HG03520 (cell line): Measurements from ENCODE around the gene TFF1.

ENCODE experiments used
- ATAC-seq: cut with Tn5 transposase; IDR thresholded peaks from one replicate; pipeline ENCODE4 v1.9.1; 2021; ENCODE audit warnings: mild to moderate bottlenecking, moderate library complexity; ENCODE audit not compliant: unreplicated experiment

Gene TFF1

DNA sequence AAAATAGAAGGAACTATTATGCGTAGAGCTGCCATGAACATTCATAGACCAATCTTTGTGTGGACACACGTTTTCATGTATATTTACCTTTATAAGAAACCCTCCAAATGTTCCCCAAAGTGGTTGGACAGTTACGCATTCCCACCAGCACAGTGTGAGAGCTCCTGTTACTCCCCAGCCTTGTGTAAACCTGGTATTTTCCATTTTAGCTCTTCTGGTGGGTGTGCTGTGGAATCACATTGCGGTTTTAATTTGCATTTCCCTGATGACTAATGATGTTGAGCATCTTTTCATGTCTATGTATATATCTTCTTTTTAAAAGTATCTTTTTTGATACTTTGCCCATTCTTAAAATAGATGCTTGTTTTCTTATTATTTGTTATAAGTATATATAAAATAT lies 34.2 kb upstream of the TFF1 start:
- no peak for ATAC-seq

DNA sequence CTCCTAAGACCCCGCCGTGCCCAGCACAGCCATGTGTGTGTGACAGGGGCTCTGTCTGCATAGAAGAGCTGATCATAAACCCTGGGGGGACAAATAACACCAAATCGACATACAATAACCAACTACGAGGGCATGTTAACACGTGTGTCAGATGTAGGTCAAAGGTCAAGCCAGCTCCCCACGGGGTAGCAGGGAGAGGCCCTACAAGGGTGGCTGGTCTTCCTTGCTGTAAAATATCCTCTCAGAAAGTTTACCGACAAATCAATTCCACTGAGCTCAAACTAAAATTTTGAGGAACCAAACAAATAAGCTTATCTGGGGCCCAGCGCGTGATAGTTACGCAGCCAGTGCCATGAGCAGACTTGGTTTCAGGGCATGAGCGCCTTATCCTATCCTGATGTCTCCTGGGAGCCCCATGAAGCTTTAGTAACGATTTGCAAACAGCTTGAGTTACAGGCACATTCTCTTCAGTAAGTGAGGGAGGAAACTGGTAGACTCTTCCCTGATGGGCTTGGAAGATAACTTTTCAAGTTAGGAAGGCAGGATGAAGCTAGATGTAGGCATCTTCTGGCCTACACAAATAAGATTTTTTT lies 32.2 kb upstream of the TFF1 start:
- ATAC-seq = no peak

DNA sequence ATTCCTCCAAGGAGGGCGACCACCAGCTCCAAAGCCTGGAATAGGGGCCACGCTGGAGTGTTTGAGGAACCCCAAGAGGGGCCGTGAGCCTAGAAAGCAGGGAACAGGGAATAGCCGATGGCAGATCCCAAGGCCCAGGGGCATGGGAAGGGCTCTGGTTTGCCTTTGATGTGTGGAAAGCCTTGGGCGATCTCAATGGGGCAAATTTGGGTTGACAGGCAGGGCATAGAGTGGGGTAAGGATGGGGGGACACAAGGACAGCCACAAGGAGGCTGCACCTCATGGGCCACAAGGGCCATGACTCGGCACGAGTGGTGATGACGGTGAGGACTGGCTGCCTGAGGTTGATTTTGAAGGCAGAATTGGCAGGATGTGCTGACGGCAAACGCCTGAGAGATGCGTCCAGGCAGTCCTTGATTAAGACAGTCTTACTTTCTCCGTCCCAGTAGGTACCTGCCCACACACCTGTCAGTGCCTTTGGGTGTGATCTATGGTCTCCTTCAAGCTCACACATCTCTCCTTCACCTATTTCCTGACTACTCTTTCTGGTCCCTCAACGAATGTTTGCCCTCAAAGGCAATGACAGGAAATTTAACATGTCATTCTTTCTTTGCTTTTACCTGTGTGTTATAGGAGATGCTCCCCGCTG lies 31.5 kb upstream of the TFF1 start:
- ATAC-seq = no peak

DNA sequence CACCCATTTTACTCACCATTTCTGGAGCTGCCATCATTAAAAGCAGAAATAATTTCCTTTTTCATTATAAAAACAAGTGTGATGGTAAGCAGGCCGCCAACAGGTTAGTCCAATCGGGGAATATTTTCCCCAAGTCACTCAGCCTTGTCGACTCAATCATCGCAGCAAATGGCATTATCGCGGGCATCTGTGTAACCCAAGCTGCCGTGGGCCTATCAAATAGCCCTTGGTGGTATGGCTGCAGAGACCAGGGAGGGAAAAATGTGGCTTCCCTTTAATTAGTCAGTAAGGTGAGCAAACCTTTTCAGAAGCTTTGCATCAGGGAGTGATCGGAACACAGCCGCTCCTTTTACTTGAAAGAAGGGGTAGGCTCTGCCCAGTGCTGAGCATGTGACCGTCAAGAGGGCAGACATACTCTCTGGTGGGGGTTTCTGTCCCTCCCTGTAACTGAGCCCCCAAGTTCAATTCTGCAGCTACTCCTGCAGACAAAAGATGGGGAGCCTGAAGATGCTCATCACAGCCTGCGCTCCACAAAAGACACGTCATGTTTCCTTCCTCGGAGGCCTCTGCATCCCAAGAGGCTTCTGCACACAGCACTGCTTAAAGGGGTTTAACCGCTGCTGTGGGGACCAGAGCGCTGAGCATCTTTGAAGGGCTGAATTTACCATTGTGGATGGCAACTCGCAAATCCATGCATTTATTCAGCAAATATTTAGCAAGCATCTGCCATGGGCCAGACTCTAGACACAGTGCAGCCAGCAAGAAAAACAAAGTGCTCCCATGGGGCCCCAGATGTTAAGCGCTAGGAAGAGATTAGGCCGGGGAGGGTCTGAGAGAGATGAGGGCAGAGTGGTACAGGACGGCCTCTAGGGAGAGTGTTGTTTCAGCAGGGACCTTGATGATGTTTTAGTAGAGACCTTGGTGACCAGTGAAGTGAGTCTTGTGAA lies 30.7 kb upstream of the TFF1 start:
- no peak for ATAC-seq

DNA sequence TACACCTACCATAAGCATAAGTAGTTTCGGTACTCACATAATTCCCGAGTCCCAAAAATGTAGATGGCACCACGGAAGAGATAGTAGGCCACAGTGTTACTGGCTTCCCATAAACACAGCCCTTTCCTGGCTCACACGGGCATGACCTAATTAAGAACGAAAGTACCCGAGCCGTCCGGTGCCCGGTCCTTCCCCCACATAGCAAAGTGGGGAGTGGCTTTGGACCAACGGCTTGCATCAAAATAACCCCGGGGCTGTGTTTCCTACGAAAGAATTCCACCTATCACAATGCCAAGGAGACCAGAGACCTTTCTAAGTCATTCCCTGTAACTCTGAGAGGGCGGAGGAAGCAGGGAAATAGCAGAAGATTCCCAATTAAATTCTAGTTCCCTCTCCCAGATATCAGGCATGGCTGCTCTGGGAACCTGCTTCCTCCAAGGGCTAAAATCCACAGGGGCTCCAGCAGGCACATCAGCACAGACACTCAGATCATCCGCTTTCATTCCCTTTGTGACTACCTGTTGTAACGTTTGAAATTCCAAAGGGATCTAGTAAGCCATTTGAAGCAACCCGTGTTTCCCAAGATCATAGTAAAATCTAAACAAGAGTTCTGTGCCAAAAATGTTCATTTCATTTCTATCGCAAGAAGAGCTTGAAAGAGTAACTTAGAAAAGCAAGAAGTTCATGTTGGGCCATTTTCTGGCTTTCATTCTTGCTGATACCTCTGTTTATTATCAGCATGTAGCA lies 29.7 kb upstream of the TFF1 start, which contains the start of gene TMPRSS3:
TMPRSS3 (minus strand) TSS at position 148 of the 747 bp plus-strand sequence. CDS start 635 bp downstream, outside the sequence.
- no peak for ATAC-seq

DNA sequence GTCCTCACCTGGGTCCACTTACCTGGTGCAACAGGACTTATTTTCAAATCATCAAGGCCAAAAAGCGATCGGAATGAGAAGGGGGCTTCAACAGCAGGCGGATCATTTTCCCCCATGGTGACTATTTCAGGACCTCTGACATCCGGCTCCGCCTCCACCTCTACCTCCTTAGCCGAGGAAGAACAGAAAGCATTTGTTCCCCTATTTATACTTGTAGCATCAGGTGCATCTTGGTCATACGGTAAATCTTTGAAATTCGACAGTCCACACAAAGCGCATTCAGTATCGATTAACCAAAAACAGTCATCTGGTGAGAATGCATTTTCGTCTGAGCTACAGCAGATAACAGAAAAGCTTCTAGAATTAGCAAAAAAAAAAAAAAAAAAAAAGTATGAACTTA lies 29.0 kb upstream of the TFF1 start:
- no peak for ATAC-seq

DNA sequence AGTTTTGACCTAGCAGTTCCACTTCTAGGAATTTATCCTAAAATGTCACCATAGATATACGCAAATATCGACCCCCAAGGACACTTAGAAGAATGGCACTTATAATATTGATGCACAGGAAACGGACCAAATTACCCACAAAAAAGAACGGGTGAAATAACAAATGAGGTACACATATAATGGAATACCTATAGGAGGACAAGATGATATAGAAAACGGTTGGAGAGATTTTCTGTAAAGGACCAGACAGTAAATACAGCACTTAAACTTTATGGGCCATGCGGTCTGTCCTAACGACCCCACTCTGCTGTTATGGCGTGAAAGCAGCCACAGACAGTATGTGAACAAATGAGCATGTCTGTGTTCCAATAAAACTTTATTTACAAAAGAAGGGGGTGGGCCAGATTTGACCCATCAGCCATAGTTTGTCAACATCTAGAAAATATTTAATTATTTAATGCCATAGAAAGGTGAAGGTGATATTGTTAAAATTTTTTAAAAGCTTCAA lies 27.2 kb upstream of the TFF1 start:
- ATAC-seq = no peak

DNA sequence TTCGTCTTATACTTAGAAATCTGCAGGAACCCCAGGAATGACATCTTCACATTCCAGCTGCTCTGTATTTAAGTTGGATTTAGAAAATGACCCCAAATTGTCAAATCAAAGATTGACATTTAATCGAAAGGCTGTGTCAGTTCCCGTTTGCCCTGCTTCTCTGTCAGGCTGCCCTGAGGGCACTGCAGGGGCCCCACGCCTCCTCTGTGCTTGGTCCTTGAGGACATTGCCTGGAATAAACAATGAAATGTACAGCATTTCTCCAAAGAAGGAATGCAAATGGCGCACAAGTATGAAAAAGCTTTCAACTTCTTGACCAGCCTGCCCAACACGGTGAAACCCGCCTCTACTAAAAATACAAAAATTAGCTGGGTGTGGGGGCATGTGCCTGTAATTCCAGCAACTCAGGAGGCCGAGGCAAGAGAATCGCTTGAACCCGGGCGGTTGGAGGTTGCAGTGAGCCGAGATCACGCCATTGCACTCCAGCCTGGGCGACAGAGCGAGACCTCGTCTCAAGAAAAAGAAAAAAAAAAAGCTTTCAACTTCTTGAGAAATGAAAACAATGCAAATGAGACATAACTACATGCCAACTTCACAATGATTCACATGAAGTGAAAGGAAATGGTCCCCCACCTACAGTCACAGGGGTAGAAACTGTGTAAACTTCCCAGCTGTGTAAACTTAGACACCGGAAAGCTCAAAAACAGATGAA lies 26.6 kb upstream of the TFF1 start:
- ATAC-seq = peak; percentile 53

DNA sequence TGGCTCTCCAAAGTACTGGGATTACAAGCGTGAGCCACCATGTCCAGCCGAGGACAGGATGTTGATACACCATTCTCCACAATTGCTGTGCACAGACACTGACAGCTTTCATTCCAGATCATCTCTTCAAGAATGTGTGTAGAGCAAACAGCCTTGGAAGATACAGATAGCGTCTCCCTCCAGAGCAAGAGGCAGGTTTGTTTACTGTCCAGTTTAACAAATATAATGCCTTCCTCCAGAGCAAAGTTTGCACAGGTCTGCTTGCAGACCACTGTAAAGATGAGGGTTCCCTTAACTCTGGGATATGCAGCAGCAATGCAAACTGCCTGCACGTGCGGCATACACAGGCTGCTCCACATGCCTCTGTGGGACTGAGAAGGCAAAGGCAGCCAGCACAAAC lies 25.0 kb upstream of the TFF1 start:
- no peak for ATAC-seq

DNA sequence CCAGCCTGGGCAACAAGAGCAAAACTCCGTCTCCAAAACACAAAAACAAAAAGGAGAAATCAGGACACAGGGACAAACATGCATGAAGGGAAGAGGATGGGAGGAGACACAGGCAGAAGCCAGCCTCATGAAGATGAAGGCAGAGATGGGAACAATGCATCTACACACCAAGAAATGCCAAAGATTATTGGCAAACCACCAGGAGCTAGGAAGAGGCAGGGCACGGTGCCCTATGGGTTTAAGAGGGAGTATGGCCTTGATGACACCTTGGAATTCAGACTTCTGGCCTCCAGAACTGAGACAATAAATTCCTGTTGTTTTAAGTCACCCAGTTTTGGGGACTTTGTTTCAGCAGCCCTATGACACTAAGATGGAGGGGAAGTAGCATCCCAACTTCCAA lies 24.4 kb upstream of the TFF1 start:
- no peak for ATAC-seq

DNA sequence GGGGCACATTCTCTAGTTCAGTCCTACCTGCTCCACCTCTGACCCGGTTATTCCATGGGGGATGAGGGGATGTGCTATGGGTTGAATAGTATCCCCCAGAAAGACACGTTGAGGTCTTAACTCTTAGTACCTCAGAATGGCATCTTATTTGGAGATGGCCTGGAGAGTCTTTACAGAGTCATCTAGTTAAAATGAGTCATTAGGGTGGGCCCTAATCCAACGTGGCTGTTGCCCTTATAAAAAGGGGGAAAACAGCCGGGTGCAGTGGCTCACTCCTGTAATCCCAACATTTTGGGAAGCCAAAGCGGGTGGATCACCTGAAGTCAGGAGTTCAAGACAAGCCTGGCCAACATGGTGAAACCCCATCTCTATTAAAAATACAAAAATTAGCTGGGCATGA lies 23.9 kb upstream of the TFF1 start:
- ATAC-seq = no peak

DNA sequence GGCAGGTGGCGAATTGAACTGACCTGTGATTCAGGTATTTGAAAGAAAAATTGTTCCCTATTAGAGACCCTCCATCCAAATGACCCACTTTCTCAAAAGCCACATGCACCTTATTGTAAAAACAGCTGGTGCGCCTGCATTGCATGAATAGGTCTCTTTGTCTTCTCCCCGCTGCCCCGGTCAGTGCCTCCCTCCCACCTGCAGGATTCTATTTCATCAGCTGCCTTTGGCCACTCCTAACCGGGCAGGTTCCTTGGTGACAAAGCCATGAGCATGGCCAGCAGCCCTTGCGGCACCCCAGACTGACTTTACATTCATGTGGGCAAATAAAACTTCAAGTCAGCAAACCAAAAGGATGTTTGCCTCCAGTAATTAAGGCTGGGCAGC lies 23.1 kb upstream of the TFF1 start:
- no peak for ATAC-seq

DNA sequence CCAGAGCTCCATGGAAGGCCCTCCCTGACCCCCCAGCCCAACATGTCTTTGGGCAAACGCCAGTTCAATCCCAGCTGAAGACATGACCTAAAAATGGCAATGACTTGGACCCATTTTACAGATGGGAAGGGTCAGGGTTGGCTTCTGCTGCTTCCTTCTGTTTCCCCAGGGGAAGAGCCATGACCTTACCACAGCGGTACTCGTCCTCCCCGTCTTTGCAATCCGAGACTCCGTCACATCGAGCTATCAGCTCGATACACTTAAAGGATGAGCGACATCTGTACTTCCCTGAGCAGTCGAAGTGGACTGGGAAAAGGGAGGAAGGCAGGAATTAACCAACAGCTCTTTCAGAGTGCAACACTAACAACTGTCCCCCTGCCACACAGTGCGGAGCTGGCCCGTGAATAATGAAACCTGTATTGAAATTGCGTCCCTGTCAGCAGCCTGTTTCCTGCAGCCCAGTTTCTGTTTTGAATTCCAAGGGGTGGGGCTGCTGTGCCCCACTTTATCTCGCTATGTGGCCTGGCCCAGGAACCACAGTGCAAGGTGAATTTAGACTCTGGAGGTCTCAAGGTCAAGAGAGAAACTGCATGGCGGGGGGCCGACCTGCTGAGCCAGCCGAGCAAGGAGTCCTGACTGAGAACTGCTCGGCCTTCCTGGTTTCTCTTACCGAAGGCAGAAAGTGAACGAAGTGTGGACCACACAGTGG lies 22.6 kb upstream of the TFF1 start:
- no peak for ATAC-seq

DNA sequence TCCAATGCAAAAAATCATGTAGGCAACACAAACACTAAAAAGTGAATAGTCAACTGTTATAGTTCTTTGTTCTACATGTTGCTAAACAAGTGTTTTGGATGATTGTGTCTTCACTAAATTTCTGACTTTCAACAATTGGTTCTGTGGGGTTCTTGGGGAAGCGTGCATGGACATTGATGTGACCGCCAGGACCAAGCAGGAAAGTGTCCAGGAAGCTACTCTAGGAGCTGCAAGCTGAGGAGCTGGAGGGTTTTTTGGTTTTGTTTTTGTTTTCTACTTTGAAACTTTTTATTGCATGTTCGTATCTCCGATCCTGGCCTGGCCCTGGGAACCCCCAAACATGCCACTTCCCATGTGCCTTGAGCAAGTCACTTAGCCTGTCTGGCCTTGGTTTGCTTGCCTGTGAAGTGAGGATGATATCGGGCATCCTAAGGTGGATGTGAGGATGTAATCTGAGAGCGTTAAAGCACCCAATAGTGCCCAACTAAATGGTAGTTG lies 21.6 kb upstream of the TFF1 start:
- ATAC-seq = no peak

DNA sequence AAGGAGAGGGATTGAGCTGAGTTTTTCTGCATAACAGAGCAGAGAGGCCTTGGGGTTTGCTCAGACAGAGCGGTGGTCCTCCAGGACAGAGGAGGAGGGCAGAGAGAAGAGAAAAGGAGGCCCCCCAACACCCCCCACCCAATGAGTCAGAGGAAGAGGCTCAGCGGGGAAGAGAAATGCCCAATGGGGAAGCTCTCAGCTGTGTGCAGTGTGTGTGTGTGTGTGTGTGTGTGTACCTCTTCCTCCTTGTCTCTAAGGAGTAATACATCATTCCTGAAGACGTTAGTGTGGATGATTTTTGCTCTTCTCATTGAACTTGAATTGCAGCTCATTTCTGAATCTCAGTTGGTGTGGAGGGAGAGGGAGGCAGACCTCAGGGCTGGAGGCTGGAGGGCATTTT lies 20.8 kb upstream of the TFF1 start:
- no peak for ATAC-seq

DNA sequence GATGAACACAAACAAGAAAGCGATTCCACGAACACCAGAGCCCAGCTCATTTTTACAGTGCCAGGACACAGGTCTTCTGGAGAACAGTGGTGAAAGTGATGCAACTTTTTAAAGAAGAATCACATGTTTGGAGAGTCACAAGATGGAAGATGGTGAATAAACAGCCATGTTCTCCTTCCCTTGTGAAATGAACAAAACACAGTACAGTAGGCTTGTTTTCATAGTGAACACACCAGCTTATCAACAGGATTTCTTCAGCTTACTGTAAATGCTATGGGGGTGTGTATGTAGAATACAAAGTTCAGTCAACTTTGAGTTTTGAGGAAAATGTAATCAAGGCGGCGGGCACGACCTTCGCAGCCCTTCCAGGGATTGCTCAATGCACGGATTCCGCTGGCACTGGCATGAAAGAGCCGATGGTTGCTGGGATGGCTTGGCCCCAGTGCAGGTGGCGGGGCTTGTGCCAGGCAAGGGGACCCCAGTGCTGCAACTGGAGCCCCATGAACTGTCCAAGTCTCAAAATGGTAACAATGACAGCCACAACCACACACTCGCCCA lies 19.8 kb upstream of the TFF1 start:
- ATAC-seq = no peak

DNA sequence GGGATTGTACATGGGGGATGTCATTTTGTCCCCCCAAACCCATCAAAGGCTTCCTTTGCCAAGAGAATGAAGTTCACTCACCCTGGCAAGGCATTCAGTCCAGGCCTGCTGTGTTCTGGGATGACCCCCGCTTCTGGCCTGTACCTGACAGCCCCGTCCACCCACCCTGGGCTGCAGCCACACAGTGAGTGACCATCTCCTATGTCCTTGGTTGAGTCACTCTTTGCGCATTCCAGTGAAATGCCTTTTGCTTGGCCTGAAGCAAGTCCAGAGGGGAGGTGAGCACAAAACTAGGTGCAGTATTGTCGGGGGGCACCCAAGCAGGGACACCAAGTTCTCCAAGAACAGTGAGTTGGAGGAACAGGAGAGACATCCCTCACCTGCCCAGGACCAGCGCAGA lies 19.3 kb upstream of the TFF1 start:
- ATAC-seq = no peak

DNA sequence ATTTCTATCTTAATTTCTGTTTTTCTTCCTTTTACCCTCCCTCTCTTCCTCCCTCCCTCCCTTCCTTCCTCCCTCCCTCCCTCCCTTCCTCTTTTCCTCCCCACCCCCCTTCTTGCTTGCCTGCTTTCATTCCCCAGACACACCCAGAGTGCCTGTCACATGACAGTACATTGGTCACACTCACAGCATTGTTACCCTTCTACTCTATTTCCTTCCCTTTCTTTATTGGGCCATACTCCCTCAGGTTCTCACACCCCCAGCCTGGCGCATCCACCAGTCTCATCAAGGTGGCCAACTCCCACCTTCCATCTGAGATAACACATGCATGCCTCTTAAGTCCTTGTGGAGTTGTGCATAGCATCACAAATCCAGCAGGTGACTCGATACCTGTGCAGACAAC lies 18.7 kb upstream of the TFF1 start:
- ATAC-seq = no peak
